ENCODE results near the gene SPECC1L. TPM values are rescaled to one million over a fixed set of nuclear protein-coding genes. Genes with fewer than 3 reads are reported as not detected.

SPECC1L gene
- total and polyA plus RNA-seq, 10 of the 15 experiments (the other 5 are each of a cell fraction or from before 2014, with no cell fraction given): 1.9 to 40.6 (median 19.1) TPM

DNA sequence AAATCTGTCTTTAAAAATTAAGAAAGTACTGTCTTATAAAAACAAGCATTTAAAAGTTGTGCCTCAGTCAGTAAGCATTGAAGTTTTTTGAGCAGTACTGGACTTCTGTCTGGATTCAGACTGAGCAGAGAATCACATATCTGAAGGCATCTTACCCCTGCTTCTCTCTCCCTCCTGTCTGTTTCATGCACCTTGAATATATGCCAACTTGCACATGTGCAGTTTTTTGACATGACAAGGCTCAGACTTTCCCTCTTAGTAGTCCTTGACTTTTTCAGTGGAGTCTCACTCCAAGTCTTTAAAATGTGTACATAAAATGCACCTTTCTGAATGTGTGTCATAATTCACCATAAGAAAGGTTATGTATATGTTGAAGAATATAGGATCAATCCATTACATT, 19.8 kb downstream of the SPECC1L start (continued):
- TF ChIP-seq KAT2A (conservative IDR thresholded peaks at IDR 0.05; ENCODE audit: control insufficient read depth, low read depth, low read length): no peak

DNA sequence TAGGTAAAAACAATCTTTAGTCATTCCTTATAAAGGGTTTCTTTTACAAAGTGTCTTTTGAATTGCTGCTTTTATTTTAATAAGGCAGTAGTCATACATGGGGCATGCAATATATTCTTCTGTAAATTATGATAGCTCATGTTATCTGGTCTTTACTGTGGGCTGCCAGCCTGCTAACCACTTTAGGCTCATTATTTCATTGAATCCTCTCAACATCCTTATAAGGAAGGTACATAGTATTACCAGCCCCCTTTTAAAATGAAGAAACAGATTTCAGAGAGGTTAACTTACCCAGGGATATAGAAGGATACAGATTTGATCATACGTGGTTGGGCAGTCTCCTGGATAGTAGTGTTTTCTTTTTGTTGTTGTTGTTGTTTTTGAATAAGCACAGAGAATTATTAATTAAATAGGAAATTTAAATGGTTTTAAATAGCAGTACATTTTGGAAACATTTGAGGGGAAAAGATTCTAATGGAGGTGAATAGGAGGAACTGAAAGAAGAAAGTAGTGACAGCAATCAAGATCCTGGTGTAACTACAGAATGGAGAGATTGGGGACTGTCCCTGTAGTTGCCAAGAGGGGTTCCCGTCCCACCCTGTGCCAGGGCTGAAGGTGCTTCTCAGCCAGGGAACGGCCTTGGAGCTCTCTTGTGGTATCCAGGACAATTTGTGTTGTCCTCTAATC, 21.0 kb downstream of the SPECC1L start:
- WGBS (ENCODE audit: insufficient coverage, insufficient replicate concordance, low lambda C conversion rate, missing lambda C conversion rate): 35% methylated on average over 3 of the region's 3 CpGs
- ChIA-PET RAD21 (ENCODE audit: unreplicated experiment) (interaction anchor here (1.0 kb wide), 1 partner anchor 100 kb away, joined by 3 read pairs; no protein-coding TSS in a partner anchor), CTCF (interaction anchor here (0.6 to 1.1 kb wide), 4 partner anchors 11 to 133 kb away, joined by 3 read pairs; no protein-coding TSS in a partner anchor), SMC1A (ENCODE audit: uncharacterized antibody, unreplicated experiment) (interaction anchor here (1.3 kb wide), 1 partner anchor 20 kb away, joined by 4 read pairs; no protein-coding TSS in a partner anchor), POLR2A (interaction anchor here (0.5 kb wide), 1 partner anchor 264 kb away, joined by 3 read pairs; no protein-coding TSS in a partner anchor)
- no peaks in the 10 kb centered on the region for H3K9me3 ChIP-seq (replicated peaks; ENCODE audit: control insufficient read depth, insufficient read depth, low read length)
- H3K79me2 ChIP-seq (ENCODE audit: control insufficient read depth, insufficient read depth, low read length): peaks cover 26% of the 10 kb centered on the region
- intact Hi-C loops (cut with micrococcal nuclease; ENCODE audit: unreplicated experiment) (no loop called here), in situ Hi-C loops (cut with MboI) (no loop called here)
- no peaks in the 10 kb centered on the region for H3K27me3 ChIP-seq (replicated peaks in 1 of 2; ENCODE audit: control insufficient read depth in 2 of 2, insufficient read depth in 2 of 2, low read length in 1 of 2)
- BruUV-seq (replicated peaks): no TSS peak
- peak overlapping the region; percentile 50; the same call in 1 of the 2 replicates for H3K27ac ChIP-seq (ENCODE audit: control insufficient read depth, insufficient read depth)
- no peak overlapping the region for H2AFZ ChIP-seq (ENCODE audit: control insufficient read depth, low read depth, low read length)
- DNase-seq (ENCODE audit: low read depth, low spot score): no peak
- peak; percentile 82 for ATAC-seq
- peak overlapping the region; percentile 59 for H3K4me2 ChIP-seq (ENCODE audit: control insufficient read depth, insufficient read depth)
- H4K20me1 ChIP-seq (ENCODE audit: control insufficient read depth, insufficient read depth): no peaks in the 10 kb centered on the region
- H3K36me3 ChIP-seq (ENCODE audit: control insufficient read depth in 2 of 2, insufficient read depth in 2 of 2, low read length in 1 of 2): no peaks in the 10 kb centered on the region
- no peak overlapping the region for H3K4me3 ChIP-seq
- no peak for FAIRE-seq
- H3K9ac ChIP-seq (ENCODE audit: control insufficient read depth, insufficient read depth, low read length): no peak overlapping the region
- peaks cover 24% of the 10 kb centered on the region for H3K4me1 ChIP-seq (ENCODE audit: control insufficient read depth, insufficient read depth, low read length)
- TF ChIP-seq SP1 (IDR thresholded peaks at IDR 0.05; ENCODE audit: low read depth, low read length) (no peak), CHD4 (IDR thresholded peaks at IDR 0.05) (no peak), IKZF2 (IDR thresholded peaks at IDR 0.05) (peak in 1 of 2 experiments; percentile 59; a peak in 2 of 4 replicates), EGR1 (IDR thresholded peaks at IDR 0.05; ENCODE audit: borderline replicate concordance in 1 of 2, low read depth in 2 of 2, low read length in 2 of 2) (no peak), ETV6 (conservative IDR thresholded peaks at IDR 0.05 in 1 of 2, IDR thresholded peaks at IDR 0.05 in 1 of 2; ENCODE audit: borderline replicate concordance in 1 of 2, low read depth in 1 of 2) (no peak), KLF5 (IDR thresholded peaks at IDR 0.05; ENCODE audit: partially characterized antibody) (no peak), MEF2B (IDR thresholded peaks at IDR 0.05; ENCODE audit: partially characterized antibody, poor library complexity, severe bottlenecking) (no peak), IKZF1 (conservative IDR thresholded peaks at IDR 0.05) (peak; percentile 65), MYC (IDR thresholded peaks at IDR 0.05; ENCODE audit: insufficient read depth, insufficient read length, insufficient replicate concordance, low read length, severe bottlenecking) (no peak), MTA2 (IDR thresholded peaks at IDR 0.05; ENCODE audit: low read depth) (peak; percentile 49; the same call in 1 of the 2 replicates), SPI1 (IDR thresholded peaks at IDR 0.05; ENCODE audit: borderline replicate concordance, insufficient read depth, low read depth, low read length) (peak; percentile 70; the same call in 1 of the 2 replicates), POLR2AphosphoS5 (IDR thresholded peaks at IDR 0.05; ENCODE audit: low read length) (no peak), KAT2A (conservative IDR thresholded peaks at IDR 0.05; ENCODE audit: control insufficient read depth, low read depth, low read length) (no peak), EED (IDR thresholded peaks at IDR 0.05; ENCODE audit: low read depth) (0 out of 2 replicates have a peak, but pooled peaks have one; percentile 28), SUPT20H (IDR thresholded peaks at IDR 0.05; ENCODE audit: borderline replicate concordance, control insufficient read depth, low read depth, low read length) (no peak), ZNF24 (IDR thresholded peaks at IDR 0.05) (no peak), DPF2 (IDR thresholded peaks at IDR 0.05) (0 out of 2 replicates have a peak, but pooled peaks have one; percentile 44), BMI1 (IDR thresholded peaks at IDR 0.05; ENCODE audit: borderline replicate concordance) (no peak)
- TF ChIP-seq, protein P1, sequence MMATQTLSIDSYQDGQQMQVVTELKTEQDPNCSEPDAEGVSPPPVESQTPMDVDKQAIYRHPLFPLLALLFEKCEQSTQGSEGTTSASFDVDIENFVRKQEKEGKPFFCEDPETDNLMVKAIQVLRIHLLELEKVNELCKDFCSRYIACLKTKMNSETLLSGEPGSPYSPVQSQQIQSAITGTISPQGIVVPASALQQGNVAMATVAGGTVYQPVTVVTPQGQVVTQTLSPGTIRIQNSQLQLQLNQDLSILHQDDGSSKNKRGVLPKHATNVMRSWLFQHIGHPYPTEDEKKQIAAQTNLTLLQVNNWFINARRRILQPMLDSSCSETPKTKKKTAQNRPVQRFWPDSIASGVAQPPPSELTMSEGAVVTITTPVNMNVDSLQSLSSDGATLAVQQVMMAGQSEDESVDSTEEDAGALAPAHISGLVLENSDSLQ (IDR thresholded peaks at IDR 0.05): no peak
- TF ChIP-seq, protein P2, sequence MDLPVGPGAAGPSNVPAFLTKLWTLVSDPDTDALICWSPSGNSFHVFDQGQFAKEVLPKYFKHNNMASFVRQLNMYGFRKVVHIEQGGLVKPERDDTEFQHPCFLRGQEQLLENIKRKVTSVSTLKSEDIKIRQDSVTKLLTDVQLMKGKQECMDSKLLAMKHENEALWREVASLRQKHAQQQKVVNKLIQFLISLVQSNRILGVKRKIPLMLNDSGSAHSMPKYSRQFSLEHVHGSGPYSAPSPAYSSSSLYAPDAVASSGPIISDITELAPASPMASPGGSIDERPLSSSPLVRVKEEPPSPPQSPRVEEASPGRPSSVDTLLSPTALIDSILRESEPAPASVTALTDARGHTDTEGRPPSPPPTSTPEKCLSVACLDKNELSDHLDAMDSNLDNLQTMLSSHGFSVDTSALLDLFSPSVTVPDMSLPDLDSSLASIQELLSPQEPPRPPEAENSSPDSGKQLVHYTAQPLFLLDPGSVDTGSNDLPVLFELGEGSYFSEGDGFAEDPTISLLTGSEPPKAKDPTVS (IDR thresholded peaks at IDR 0.05; ENCODE audit: low read depth, low read length): no peak
